Epithelial cell of proximal tubule (primary cell): ENCODE results near the gene WDR91. TPM values are rescaled to one million over a fixed set of nuclear protein-coding genes. Genes with fewer than 3 reads are reported as not detected.

ENCODE experiments used
- total RNA-seq: library from RNA; depleted of rRNA; stranded (reverse); fragments of >200 nt; gene quantifications from 2 replicates; pipeline ENCODE4 v1.2.3, GENCODE V29; 2015

Gene WDR91
- total RNA-seq, 1 donor from 2014 or later: 8.7 TPM

Other genes with a start within 250 kb of the WDR91 start
- 1.7 and 4.0 TPM in 2 replicates for gene AGBL3, start 225.0 kb downstream of the WDR91 start, total RNA-seq
- gene TMEM140, start 63.5 kb downstream of the WDR91 start, total RNA-seq: 0.36 and 0.46 TPM in 2 replicates
- gene CYREN, start 40.8 kb downstream of the WDR91 start, total RNA-seq: 54.5 and 80.3 TPM in 2 replicates
- gene STRA8, start 22.3 kb upstream of the WDR91 start, total RNA-seq: not detected in 2 replicates